PFSK-1 (cell line): ENCODE measurements around the gene VPS13D.

Experiments used
- FOXP2 ChIP-seq: optimal IDR thresholded peaks from 2 replicates; pipeline ENCODE3; 2011; ENCODE audit warnings: borderline replicate concordance, control low read depth, inconsistent platforms; ENCODE audit not compliant: insufficient read depth; ENCODE audit errors: extremely low read length, extremely low read depth
- POLR2AphosphoS5 ChIP-seq: IDR thresholded peaks from 2 replicates; pipeline ENCODE4 v1.6.1; 2012; ENCODE audit warnings: low read depth, mild to moderate bottlenecking, control low read depth, low read length, moderate library complexity
- REST ChIP-seq, 2 experiments: IDR thresholded peaks; 2 replicates each; pipeline versions ENCODE4 v1.6.1 to v1.8.0; 2011 to 2012; ENCODE audit warnings: low read depth in 2 of 2, low read length in 2 of 2, control low read depth in 1 of 2, inconsistent platforms in 1 of 2, mild to moderate bottlenecking in 1 of 2, moderate library complexity in 1 of 2; ENCODE audit not compliant: insufficient read depth in 1 of 2
- SIN3A ChIP-seq: IDR thresholded peaks from 2 replicates; pipeline ENCODE4 v1.6.1; 2012; ENCODE audit warnings: mild to moderate bottlenecking, low read length, moderate library complexity, borderline replicate concordance; ENCODE audit not compliant: insufficient read depth
- TAF1 ChIP-seq: IDR thresholded peaks from 2 replicates; pipeline ENCODE4 v1.6.1; 2012; ENCODE audit warnings: low read length, control low read depth, borderline replicate concordance; ENCODE audit not compliant: insufficient read depth

GRCh38 chr1:12454406-12455391, 224.9 kb downstream of the VPS13D start:
- TF ChIP-seq REST (IDR thresholded peaks at IDR 0.05; ENCODE audit: insufficient read depth in 1 of 2, low read depth in 2 of 2, low read length in 2 of 2) (no peak), SIN3A (no peak), TAF1 (no peak), POLR2AphosphoS5 (no peak), FOXP2 (no peak)
